ENCODE results near the gene RTRAF.

The RTRAF gene

GRCh38 chr14:52049271-52049670 is 59.9 kb downstream of the RTRAF start:
- no peak for TF ChIP-seq ZFX (IDR thresholded peaks at IDR 0.05)
- TF ChIP-seq, protein P1, sequence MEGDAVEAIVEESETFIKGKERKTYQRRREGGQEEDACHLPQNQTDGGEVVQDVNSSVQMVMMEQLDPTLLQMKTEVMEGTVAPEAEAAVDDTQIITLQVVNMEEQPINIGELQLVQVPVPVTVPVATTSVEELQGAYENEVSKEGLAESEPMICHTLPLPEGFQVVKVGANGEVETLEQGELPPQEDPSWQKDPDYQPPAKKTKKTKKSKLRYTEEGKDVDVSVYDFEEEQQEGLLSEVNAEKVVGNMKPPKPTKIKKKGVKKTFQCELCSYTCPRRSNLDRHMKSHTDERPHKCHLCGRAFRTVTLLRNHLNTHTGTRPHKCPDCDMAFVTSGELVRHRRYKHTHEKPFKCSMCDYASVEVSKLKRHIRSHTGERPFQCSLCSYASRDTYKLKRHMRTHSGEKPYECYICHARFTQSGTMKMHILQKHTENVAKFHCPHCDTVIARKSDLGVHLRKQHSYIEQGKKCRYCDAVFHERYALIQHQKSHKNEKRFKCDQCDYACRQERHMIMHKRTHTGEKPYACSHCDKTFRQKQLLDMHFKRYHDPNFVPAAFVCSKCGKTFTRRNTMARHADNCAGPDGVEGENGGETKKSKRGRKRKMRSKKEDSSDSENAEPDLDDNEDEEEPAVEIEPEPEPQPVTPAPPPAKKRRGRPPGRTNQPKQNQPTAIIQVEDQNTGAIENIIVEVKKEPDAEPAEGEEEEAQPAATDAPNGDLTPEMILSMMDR (conservative IDR thresholded peaks at IDR 0.05) = no peak
- H3K27ac ChIP-seq = no peak overlapping the region

DNA sequence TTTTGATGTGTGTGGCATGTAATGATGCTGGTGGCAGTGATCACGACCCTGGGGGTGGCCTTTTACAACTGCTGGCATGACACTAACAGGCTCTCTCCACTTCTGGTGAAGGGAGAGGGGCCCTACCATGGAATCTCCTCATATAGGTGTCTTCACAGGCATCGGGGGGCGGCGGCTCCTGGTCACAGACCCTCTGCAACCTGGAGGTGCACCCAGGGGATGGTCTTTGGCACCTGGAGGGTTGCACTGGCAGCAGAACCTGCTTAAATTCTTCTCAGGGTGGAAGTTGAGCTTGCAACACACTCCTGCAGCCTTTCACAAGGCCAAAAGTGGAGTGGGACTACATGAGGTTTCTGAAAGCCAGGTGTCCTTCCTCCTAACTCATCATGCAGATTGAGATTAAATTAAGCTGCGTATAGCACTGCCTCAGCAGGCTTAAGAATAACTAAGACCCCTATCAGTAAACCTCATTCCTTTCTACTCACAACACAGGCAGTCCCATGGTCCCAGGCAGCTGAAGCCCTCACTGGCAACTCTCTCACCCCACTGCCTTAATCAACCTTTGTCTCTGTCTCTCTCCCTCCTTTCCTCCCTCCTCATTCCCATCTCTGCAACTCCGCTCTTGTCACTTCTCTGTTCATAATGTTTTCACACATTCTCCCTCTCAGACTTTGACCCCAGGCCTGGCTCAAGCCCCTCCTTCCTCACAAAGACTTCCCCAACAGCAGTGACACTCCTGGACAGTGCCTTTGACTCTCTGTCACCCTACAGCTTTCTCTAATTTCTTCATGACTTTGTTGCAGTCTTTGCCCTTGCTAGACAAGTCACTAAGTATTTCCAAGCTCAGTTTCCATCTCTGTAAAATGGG is 60.6 kb downstream of the RTRAF start:
- TF ChIP-seq, protein P1 (conservative IDR thresholded peaks at IDR 0.05) = no peak
- TF ChIP-seq ZFX (IDR thresholded peaks at IDR 0.05) = no peak
- no peak overlapping the region for H3K27ac ChIP-seq

DNA sequence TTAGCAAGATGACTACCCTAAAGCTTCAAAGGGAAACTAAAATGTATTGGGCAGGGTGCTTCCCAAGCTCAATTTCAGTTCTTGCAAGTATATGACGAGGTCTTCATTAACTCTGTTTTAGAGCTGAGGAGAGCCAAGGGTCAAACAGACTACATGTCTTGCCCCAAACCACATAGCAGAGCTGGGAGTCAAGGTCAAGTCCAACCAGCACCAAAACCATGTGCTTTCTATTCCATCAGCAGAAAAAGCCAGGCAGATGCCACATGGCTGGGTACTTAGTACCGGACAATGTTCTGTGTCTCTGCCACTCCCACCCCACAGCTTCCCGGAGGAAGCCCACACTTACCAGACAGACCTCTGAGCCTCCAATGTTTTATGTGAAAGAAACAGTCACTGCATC is 61.9 kb downstream of the RTRAF start:
- TF ChIP-seq, protein P1 (conservative IDR thresholded peaks at IDR 0.05) = no peak
- TF ChIP-seq ZFX (IDR thresholded peaks at IDR 0.05) = no peak
- H3K27ac ChIP-seq = no peak overlapping the region

GRCh38 chr14:52051871-52052270 is 62.5 kb downstream of the RTRAF start:
- H3K27ac ChIP-seq = no peak overlapping the region
- TF ChIP-seq ZFX (IDR thresholded peaks at IDR 0.05) = no peak
- TF ChIP-seq, protein P1 (conservative IDR thresholded peaks at IDR 0.05) = no peak

DNA sequence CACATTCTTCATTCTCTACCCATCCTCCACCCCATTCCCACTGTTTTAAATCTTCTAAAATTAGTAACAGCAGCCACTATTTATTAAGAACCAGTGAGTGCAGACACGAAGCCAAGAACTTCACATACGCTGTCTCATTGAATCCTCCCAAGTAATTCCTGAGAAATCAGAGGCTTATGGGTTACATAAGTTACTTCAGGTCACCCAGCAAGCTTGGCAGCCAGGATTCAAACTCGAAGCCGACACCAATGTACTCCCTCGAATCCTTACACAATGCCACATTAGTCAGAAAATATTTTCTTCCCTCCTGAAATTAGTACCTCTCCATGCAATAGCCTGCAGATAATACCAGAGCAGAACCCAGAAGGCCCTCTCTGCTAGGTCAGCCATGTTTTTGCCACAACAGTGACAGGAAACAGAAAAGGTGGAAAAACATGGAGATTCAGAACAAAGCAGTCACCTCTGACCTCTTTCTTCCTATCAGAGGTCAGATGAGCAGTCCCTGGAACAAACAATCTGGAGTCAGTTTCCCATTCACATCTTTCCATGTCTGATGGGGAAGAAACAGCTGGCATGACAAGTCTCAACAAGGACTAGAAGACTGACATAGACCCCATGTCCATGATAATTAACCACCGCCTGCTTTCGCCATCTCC is 63.1 kb downstream of the RTRAF start:
- no peak overlapping the region for H3K27ac ChIP-seq
- TF ChIP-seq, protein P1 (conservative IDR thresholded peaks at IDR 0.05) = no peak
- no peak for TF ChIP-seq ZFX (IDR thresholded peaks at IDR 0.05)

GRCh38 chr14:52053044-52053443 is 63.7 kb downstream of the RTRAF start:
- no peak overlapping the region for H3K27ac ChIP-seq
- TF ChIP-seq, protein P1 (conservative IDR thresholded peaks at IDR 0.05) = no peak
- no peak for TF ChIP-seq ZFX (IDR thresholded peaks at IDR 0.05)

- TF ChIP-seq, protein P1 (conservative IDR thresholded peaks at IDR 0.05) = no peak
- no peak for TF ChIP-seq ZFX (IDR thresholded peaks at IDR 0.05)
- no peak overlapping the region for H3K27ac ChIP-seq
These were observed 65.3 kb downstream of the RTRAF start for GRCh38 chr14:52054678-52055077.
